ENCODE measurements around the gene PPIA. TPM values are rescaled to one million over a fixed set of nuclear protein-coding genes. Genes with fewer than 3 reads are reported as not detected.

PPIA gene
- total RNA-seq, 4 donors from 2014 or later: 474 to 1,393 (median 544) TPM

DNA sequence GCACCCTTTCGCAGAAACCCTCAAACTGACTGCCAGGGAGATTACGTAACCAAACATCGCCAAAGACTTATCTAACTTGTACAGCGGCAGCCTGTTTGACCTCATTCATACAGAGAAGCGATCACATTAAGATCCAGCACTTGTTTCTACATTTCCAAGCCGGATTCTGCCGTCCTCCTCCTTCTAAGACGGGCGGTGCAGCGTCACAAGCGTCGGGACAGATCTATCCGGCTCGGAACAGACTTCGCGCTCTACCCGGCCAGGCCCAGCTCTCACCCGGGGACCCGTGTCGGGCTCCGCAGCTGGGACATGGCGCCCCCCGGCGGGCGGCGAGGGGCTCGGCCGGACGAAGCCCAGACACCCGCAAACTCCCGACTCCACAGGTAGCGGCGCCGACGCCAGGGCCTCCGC, 51.0 kb downstream of the PPIA start:
- Histone ChIP-seq H3K36me3 (no peaks in the 10 kb centered on the region), H3K27ac (peak overlapping the region; percentile 97 to 99), H3K4me1 (peaks cover 0 to 6% of the 10 kb centered on the region in 2 donors), H3K4me3 (peak overlapping the region; percentile 52 to 83), H3K9me3 (no peaks in the 10 kb centered on the region), H3K27me3 (no peaks in the 10 kb centered on the region)
- TF ChIP-seq, protein P1, sequence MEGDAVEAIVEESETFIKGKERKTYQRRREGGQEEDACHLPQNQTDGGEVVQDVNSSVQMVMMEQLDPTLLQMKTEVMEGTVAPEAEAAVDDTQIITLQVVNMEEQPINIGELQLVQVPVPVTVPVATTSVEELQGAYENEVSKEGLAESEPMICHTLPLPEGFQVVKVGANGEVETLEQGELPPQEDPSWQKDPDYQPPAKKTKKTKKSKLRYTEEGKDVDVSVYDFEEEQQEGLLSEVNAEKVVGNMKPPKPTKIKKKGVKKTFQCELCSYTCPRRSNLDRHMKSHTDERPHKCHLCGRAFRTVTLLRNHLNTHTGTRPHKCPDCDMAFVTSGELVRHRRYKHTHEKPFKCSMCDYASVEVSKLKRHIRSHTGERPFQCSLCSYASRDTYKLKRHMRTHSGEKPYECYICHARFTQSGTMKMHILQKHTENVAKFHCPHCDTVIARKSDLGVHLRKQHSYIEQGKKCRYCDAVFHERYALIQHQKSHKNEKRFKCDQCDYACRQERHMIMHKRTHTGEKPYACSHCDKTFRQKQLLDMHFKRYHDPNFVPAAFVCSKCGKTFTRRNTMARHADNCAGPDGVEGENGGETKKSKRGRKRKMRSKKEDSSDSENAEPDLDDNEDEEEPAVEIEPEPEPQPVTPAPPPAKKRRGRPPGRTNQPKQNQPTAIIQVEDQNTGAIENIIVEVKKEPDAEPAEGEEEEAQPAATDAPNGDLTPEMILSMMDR (IDR thresholded peaks at IDR 0.05): peak; percentile 79 to 92 (median 90)
- TF ChIP-seq POLR2A (IDR thresholded peaks at IDR 0.05): no peak
- intact Hi-C loops (cut with DNase I; ENCODE audit: low total_unique reads): no loop called here
- peak; percentile 82 to 89 for DNase-seq

DNA sequence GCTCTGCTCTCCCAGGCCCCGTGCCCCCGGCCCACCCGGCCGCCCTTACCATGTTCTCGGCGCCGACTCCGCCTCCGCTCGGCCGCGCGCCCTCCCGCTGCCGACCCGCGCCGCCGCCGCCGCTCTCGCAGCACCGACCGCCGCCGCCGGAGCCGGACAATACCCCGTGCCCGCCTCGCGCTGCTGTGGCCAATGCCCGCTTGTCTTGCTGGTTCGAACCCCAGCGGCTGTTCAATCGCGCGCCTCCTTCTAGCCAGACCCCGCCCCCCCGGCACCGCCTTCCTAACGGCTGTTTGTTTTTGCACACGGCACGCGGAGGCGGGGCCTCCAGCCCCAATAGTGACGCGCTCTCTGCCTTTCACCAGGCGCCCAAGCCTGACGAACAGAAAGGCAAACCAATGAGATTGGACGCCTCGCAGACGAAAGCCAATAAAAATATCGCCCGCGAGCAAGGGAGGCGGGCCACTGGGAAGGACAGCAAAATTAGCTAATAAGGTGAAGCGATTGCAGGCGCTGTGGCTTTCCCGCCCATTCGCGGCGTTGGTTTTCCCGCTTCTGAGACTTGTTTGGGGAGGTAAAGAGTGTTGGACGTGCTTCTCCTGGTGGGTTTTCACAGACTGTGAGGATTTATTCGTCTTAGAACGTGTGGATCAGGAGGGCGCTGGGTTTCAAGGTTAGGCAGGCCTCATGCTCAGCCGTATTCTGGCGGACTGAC, 51.6 kb downstream of the PPIA start, which contains the start of gene H2AZ2:
Gene H2AZ2, minus strand, starts transcription at position 168 of the 715 bp plus-strand sequence. Its CDS starts 116 bp downstream, at position 52.
- Histone ChIP-seq H3K27me3 (no peaks in the 10 kb centered on the region), H3K27ac (peak within 1 kb of the TSS; percentile 97 to 99), H3K4me3 (peak within 1 kb of the TSS; percentile 54 to 83), H3K9me3 (no peaks in the 10 kb centered on the region), H3K4me1 (peaks cover 0 to 6% of the 10 kb centered on the region in 2 donors), H3K36me3 (no peaks in the 10 kb centered on the region)
- TF ChIP-seq, protein P1 (IDR thresholded peaks at IDR 0.05): no peak
- peak; percentile 81 to 96 for TF ChIP-seq POLR2A (IDR thresholded peaks at IDR 0.05)
- peak; percentile 100 for DNase-seq
- intact Hi-C loops (cut with DNase I; ENCODE audit: low total_unique reads): no loop called here

DNA sequence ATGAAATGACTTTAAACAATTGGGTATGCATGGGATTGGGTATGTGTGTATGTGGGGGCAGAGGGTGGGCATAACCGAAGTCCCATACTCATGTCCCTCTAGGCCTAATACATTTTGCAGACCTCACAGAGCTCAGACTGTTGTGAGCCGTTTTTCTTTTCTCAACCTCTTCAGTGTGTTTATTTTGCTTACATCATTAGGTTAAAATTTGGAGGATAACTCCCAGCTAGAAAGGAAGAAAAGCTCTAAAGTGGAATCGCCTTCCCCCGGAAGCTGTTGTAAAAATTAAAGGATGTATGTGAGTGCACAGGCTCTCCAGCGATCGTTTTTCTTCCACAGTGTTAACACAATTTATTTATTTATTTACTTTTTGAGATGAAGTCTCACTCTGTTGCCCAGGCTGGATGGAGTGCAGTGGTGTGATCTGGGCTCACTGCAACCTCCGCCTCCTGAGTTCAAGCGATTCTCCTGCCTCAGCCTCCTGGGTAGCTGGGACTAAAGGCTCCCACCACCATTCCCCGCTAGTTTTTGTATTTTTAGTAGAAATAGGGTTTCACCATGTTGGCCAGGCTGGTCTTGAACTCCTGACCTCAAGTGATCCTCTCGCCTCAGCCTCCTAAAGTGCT, 52.9 kb downstream of the PPIA start:
- intact Hi-C loops (cut with DNase I; ENCODE audit: low total_unique reads): no loop called here
- DNase-seq: no peak
- Histone ChIP-seq H3K27ac (no peak overlapping the region), H3K4me1 (peaks cover 0 to 6% of the 10 kb centered on the region in 2 donors), H3K27me3 (no peaks in the 10 kb centered on the region), H3K9me3 (no peaks in the 10 kb centered on the region), H3K4me3 (peak overlapping the region in 1 of 2 donors; percentile 67), H3K36me3 (no peaks in the 10 kb centered on the region)
- no peak for TF ChIP-seq POLR2A (IDR thresholded peaks at IDR 0.05)
- TF ChIP-seq, protein P1 (IDR thresholded peaks at IDR 0.05): no peak

DNA sequence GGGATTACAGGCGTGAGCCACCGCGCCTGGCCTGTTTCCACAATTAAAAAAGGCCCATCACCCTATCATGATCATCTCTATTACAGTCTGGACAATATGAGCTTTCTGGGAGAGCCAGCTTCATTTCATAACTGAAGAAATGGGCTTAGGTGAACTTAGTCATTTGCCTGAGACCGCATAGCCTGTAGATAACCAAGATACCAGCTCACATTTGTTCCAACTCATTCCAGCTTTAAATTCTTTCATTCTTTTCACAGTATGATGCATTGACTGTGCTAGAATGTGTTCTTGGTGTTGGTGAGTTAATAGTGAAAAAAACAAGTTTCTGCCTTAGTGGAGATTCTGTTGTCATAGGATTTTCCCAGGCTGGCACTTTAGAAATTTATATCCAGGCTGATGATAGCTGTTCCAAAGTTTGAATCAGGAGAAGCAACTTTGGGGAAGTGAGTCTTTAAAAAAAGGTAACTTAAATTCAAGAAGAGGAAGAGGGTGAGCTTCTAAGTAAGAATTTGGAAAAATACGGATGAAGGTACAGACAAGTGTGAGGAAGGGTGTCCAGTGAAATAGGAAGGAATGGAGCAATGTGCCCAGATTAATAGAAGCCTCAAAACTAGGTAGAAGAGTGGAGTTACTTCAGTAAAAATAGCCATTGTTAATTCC, 53.5 kb downstream of the PPIA start:
- peaks cover 0 to 6% of the 10 kb centered on the region in 2 donors for H3K4me1 ChIP-seq
- H3K27ac ChIP-seq: no peak overlapping the region
- no peaks in the 10 kb centered on the region for H3K27me3 ChIP-seq
- no peaks in the 10 kb centered on the region for H3K36me3 ChIP-seq
- no peak for TF ChIP-seq POLR2A (IDR thresholded peaks at IDR 0.05)
- TF ChIP-seq, protein P1 (IDR thresholded peaks at IDR 0.05): no peak
- H3K9me3 ChIP-seq: no peaks in the 10 kb centered on the region
- intact Hi-C loops (cut with DNase I; ENCODE audit: low total_unique reads): no loop called here
- H3K4me3 ChIP-seq: no peak overlapping the region
- DNase-seq: no peak

Data from uterus (tissue), 4 donors.